Hippocampal formation (tissue), 2 donors: ENCODE data around the gene PIGN.
A peak's percentile ranks its signal among the peaks of the same experiment; 100 is the strongest.
"Not testable (repeated sequence)": the region's sequence is repeated elsewhere in the genome, so short reads cannot be mapped to it uniquely, and the experiment has no call there.

Source experiments
- DNase-seq, 2 donors: peaks; one replicate each; lab custom pipeline; 2025; lab: John Stamatoyannopoulos, UW

PIGN gene

DNA sequence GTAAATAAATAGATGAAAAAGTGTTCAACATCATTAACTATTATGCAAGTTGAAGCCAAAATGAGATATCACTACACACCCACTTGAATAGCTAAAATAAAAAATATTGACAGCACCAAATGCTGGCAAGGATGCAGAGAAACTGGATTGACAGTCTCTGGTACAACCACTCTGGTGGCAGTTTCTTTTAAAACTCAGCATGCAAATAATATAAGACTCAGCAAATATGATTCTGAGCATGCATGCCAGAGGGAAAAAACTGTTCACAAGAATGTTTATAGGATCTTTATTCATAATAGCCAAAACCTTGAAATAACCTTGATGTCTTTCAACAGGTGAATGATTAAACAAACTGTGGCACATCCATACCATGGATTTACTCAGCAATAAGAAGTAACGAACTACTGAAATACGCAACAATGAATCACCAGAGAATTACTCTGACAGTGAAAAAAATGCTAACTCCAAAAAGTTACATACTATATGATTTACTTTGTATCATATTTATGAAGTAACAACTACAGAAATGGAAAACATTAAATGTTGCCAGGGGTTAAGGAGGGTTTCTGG is 131.8 kb downstream of the PIGN start:
- DNase-seq = no peak

DNA sequence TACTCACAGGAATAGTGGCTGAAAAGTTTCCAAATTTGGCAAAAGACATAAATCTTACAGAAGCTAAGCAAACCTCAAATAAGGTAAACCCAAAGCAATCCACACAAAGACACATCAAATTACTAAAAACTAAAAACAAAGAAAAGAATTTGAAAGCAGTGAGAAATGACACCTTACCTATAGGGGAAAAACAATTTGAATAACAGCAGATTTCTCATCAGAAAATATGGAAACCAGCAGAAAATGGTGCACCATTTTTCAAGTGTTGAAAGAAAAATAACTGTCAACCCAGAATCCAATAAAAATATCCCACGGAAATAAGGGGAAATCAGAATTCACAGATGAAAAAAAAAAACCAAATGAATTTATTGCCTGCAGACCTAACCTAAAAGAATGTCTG is 138.6 kb downstream of the PIGN start:
- no peak for DNase-seq

DNA sequence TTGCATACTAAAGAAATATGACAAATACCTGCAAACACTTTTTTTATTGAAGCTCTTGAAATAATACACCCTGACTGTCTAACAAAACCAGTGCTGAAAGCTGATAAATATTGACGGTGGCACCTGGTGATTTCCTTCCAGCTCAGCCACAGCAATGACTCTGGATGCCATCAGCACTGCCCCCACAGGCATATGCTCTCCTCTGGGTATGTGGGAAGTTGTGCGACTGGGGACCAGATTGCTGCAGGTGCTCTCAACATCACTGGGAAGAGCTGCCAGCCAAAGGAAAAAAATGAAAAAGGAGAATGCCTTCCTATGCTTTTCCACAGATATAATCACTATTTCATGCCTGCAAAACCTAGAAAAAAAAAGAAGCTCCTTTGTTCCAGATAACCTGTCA is 141.5 kb downstream of the PIGN start:
- DNase-seq = peak in 1 of 2 donors; percentile 2

DNA sequence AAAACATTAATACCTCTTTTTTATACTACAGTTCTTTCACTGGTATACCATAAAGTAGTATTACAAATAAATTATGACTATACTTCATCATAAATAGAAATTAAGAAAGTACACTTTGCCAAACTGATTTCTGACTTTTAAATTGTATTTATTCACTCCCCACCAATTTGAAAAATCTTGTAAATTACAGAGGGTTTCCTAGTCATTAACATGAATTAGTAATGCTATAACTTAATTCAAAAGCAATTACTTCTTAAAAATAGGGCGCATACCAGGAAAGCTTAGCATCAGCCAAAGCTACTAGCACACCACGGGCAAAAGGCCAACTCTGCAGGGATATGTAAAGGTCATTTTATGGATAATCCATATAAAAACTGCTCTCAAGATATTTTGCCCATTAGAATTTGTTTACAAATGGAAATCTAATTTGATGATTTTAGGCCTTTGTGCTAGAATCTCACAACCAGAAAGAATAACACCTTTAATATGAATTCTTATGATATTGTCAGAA is 142.3 kb downstream of the PIGN start:
- no peak for DNase-seq

DNA sequence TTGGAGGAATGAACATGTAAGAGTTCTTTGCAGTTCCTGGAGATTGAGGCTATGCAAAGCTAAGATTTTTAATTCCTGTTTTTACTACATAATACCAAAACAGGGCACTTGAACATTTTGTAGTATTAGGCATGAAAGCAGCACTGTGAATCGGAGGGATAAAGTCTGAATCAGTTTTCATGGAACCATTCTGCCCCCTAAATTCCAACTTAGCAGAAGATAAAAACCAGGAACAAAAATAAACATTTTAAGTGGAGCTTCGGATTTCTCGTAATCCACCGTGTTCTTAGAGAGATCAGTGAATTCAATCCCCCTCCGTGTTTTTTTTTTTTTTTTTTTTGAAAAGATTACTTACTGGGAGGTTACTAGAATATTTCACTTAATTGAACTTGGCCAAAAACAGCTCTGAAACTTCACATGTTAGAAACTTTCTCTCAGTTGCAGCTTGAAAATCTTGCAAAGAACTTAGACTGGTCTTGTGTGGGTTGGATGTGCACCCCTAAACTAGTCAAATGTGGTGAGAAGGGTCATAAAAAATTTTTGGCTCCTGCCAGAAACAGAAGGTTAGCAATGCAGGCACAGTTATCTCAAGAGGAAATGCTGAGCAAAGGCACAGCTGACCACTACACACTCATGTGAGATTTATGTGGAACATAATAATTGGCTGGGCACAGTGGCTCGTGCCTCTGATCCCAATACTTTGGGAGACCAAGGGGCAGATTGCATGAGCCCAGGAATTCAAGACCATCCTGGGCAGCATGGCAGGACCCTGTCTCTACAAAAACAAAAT is 148.7 kb downstream of the PIGN start:
- no peak for DNase-seq

DNA sequence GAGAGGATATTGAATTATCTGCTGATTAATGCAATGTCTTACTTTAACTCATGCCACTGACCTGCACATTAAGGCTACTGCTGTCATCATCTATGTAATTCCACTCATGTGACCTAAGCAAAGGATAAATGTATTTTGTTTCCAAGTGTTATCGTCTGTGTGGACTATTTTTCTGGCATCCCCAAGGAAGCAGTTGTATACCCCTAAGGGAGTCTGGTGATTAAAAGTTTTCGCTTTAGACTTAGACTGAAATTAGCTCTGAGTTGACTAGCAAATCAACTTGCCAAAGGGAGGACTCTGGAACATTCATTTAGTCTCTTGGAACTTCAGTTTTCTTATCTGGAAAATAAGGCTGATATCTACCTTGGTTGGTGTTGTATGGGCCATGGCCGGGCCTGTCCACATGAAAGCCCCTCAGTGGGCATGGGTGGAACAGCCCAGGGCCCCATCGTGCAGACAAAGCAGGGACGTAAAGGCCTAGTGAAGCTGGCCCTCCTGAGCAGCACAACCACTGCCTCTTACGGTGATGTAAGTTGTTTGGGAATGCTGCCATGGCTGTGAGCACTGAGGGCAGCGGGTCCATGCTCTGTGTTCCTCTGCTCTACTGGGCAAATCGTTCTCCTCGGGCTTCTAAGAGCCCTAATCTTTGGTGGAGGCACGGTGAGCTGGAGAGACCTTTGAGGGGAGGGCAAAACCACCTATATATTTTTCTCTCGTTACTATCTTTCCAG is 149.7 kb downstream of the PIGN start:
- DNase-seq = no peak

DNA sequence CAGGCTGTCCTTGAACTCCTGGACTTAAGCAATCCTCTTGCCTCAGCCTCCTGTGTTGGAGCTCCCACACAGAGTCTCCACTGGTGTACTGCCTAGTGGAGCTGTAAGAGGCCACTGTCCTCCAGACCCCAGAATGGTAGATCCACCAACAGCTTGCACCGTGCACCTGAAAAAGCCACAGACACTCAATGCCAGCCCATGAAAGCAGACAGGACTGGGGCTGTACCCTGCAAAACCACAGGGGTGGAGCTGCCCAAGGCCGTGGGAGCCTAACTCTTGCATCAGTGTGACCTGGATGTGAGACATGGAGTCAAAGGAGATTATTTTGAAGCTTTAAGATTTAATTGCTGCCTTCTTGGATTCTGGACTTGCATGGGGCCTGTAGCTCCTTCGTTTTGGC is 152.6 kb downstream of the PIGN start:
- DNase-seq = not testable (repeated sequence)

DNA sequence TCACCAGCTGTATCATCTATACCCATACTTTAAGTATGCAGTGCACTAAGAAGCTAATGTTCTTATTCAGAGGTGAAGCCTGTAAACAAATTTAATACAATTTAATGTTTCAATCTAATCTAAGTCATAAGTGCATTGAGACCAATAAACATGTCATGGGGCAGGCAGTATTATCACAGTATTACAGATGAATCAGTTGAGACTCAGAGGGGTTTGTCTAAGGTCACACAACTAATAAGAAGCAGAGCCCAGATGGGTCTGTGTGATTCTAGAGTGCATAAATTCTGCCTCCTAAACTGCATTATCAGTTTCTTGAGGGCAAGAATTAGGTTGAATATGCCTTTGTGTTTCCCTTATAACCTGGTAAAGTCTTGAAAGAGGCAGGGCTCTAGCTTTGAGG is 153.1 kb downstream of the PIGN start:
- no peak for DNase-seq

DNA sequence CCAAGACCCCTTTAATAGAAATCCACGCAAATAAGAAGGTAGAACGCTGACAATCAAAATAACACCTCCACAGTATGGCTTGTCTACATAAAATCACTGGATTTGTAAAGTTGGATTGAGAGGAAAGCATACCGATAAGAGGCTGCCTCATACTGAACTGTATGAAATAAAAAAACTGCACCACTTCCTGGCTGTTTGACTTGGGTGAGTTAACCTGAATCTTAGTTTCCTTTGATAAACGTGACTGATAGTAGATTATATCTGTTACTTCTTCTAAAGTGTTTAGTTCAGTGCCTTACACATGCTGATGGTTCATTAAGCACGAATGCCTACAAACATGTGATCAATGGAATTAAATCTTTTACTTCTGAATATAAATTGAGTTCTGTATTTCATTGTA is 153.6 kb downstream of the PIGN start:
- DNase-seq = no peak

DNA sequence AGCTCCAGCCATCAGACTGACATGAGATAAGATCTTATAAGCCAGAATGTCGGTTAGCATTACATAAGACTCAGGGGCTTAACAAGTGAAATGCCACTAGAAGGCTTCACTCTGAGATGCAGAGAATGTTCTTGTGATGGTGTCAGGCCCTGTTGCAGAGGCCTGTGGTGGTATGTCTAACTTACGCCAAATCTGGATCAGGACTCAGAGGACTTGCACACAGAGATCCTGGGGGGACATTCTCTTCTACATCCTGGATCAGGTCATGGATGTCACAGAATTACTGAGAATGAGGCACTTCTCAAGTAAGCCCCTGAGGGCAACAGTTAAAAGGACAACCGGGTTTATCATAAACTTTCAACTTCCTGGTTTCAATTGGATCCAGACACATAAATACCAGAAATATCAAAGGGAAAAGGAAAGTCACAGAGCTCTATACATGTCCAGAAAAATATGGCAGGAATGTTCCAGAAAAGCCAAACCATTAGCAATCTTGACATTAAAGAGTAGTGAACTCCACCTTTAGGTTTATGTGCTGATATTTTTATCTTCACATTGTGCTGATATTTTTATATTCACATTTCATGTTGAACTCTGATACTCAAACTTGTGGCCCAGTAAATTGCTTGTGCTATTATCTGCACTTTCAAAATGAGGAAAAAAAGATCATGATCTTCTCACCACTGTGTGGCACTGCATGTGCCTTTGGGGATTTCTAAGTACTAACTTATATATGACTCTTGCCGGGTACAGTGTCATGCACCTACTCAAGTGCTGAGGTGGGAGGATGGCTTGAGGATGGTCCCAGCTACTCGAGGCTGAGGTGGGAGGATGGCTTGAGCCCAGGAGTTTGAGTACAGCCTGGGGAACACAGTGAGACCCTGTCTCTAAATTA is 156.5 kb downstream of the PIGN start:
- DNase-seq = no peak

DNA sequence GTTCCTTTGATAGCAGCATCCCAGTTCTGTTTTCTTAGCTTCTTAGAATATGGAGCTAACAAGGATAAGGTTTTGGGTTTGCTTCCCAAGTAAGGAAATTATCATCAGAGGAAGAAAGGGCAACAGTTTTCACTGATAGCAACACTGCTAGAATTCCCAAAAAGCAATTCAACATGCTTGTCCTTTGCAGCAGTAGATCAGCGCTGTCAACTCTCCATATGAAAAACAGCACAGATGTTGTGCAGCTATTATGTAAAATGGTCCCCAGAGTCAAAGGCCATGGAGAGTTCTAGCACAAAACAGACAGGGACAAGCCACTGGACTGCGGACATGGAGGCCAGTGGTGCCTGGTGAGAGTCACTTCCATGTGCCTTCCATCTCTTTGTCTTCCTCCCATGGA is 158.1 kb downstream of the PIGN start:
- DNase-seq = no peak

DNA sequence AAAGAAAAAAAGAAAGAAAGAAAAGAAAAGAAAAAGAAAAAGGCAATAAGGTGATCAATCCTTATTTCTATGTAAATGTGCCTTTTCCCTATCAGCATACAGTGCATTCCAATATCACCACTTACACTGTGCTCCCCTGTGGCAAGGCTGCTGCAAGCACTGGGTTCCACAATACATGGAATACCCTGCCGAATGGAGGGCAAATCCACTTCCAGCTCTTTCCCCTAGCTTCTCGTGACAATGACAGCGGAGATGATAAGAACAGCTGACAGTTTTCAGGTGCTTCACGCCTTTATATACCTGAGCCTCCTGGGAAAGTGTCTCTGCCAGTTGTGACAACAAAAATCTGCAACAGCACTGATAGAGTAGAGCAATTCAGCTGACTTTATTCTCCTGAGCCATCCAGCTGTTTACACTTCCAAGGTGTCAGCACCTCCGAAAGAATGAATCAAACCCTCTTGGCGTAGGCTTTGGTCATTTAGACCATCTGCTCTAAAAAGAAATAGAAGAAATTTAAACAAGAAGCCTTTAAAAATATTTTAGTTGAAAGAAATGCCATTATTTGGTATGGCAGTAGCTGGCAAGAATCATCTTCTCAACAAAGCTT is 158.8 kb downstream of the PIGN start:
- no peak for DNase-seq

DNA sequence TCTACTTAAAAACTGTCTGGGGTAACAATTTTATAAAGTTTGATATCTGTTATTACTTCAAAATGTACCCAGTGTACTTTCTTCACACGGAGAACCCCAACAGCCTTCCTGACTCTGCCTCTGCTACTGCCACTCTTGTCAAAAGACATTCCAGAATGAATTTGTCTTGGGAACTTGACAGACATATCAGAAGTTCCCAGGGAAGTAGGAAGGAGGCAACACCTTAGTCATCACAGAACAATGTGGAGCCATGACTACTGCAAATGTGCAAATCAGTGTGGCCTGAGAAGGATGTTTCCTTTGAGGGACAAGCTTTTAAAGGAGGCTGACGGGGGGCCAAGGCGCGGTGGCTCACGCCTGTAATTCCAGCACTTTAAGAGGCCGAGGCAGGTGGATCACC is 160.3 kb downstream of the PIGN start:
- DNase-seq = no peak

DNA sequence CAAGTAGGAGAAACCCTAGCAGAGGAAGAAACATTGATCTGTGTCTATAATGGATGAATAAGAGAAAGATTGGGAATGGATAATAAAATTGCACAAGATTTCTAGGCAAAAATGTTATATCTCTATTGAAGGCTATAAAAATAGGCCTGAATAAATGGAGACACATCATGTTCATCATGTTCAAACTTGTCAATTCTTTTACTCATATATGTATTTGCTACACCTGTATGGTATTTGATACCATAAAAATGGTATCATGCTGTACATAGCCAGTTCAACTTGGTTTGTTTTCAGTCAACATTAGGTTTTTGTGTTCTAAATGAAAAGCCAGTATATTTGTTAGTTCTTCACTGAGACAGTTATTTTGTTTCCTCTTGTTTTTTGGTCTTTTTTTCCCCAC is 161.9 kb downstream of the PIGN start:
- no peak for DNase-seq

DNA sequence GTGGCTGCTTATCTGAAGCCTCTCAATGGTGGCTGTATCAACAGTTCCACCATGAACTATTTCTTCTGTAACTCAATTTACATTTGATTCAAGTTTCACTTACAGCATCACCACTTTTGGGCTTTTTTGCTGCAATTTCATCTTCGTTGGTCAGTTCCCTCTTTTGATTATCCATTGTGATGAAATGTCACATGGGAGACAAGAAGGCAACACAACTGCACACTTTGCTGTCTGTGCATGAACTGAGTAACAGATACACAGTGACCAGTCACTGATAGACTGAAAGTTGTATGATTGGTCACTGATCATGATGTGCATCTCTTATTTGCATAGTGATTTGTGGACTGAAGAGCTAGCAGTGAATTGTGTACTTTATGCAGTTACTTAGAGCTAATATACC is 163.3 kb downstream of the PIGN start:
- no peak for DNase-seq

DNA sequence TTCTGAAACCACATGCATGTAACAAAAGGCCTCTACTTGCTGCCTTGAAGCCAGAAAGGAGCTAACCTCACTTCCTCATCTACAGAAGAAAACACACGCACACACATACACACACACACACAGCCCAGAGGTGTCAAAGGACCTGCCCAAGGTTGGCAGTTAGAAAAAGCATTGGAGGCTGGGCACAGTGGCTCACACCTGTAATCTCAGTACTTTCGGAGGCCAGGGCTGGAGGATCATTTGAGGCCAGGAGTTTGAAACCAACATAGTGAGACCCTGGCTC is 168.2 kb downstream of the PIGN start:
- DNase-seq = no peak

DNA sequence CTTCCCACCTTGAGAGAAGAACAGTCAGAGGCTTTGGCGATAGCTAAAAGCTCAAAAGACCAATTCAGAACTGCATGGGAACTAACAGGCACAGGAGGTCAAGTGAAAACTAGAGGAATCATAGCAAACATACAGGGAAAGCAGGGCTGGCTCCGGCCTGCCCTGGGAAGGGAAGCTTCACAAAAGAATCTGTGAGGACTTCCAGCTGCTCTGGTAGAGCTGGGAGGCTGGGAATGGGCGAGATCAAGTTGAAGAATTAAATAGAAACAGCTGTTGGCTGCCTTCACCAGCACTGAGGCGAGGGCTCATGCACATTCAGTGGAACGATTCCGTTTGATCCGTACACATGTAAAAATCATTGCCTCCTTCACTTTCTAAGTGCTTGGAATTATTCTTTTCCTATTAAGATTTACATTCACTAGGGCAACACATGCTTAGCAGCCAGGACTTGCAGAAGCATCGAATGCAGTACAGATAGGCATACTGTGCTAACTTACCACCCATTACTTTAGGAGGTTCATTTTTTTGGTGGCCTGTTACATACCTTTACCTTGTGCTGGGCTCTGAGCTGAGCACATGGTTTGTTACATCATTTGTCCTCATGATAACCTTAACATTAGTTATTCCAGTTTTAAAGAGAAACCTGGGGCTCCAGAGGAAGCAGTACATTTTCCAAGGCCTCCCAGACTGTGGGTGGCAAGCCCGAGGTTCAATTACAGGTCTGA is 168.7 kb downstream of the PIGN start:
- DNase-seq = no peak

DNA sequence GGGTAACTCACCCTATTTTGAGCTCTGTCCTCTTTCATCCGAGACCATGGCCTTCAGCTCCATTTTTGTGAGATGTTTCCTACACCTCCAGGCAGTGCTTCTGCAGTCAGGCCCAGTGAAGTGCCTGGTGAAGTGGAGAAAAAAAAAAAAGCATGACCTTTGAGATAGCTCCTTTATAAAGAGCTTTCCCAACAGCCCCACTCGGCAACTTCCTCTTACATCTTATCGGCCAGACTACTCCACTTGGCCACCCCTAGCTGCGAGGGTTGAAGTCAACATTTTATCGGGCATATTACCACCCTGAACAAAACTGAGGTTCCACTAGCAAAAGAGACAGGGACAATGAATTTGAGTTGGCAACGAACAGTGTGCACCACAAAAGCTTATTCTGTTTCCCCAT is 169.2 kb downstream of the PIGN start:
- DNase-seq = no peak

DNA sequence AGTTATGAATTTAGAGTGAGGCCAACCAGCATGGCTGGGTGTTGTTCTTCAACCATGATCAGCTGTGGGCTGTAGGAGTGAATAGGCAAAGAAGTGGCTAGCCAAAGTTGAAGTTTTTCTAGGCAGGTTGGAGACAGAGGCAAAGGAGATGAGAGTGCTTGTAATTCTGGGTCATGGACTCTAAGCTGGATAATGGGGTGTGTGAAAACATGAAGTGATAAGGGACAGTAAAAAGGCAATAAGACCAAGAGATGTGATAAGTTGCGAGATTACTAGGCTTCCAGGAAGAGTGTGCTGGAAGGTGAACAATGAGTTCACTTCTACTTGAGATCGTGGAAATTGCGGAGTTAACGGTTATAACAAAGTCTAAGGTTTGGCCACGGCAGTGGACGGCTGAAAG is 175.4 kb downstream of the PIGN start:
- DNase-seq = no peak

DNA sequence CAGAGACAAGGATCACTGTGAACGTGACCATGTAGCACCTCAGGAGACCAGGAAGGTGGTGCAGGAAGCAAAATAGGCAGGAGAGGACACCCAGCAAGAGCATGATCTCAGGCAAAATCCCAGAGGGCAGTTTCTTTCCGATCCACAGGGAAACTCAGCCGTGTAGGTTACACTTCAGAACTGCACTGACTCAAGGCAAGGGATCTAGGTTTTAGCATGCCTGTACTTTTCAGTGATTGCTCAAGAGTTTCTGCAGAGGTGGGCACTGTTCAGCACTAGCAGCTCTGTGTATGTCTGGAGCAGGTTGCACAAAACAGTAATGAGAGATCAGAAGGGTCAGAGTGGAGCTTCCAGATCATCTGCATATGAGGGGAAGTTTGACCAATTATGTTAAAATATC is 177.3 kb downstream of the PIGN start:
- no peak for DNase-seq

DNA sequence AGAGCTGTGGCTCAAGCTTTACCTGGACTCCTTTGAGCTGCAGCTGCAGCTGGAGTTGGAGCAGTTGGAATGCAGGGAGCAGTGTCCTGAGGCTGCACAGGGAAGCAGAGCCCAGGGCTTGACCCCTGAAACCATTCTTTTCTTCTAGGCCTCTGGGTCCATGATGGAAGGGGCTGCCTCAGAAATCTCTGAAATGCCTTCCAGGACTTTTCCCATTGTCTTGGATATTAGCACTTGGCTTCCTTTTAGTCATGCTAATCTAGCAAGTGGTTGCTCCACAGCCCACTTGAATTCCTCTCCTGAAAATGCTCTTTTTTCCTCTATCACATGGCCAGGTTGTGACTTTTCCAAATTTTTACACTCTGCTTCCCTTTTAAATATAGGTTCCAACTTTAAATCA is 185.5 kb downstream of the PIGN start:
- no peak for DNase-seq
